Ascending aorta (tissue), 2 donors: ENCODE measurements around the gene ACOT4. TPM values are rescaled to one million over a fixed set of nuclear protein-coding genes. Genes with fewer than 3 reads are reported as not detected.
"Not testable (repeated sequence)": the region's sequence is repeated elsewhere in the genome, so short reads cannot be mapped to it uniquely, and the experiment has no call there.

Experiments used
- DNase-seq, 2 donors: peaks; one replicate each; pipeline ENCODE4 v3.0.0-alpha.2; 2019; ENCODE audit warnings: low spot score in 2 of 2
- H3K27ac ChIP-seq, 2 donors: fragments of 200-600 bp; sonication (generic); one replicate each; pipeline ENCODE4 v1.5.1; 2016 to 2017; ENCODE audit warnings: mild to moderate bottlenecking in 1 of 2
- H3K27me3 ChIP-seq: fragments of 200-600 bp; sonication (generic); one replicate; pipeline ENCODE4 v1.5.1; 2017
- H3K36me3 ChIP-seq, 2 donors: fragments of 200-600 bp; sonication (generic); one replicate each; pipeline ENCODE4 v1.5.1; 2016
- H3K4me1 ChIP-seq, 2 donors: fragments of 200-600 bp; sonication (generic); one replicate each; pipeline ENCODE4 v1.5.1; 2016 to 2017; ENCODE audit warnings: mild to moderate bottlenecking in 1 of 2
- H3K4me3 ChIP-seq, 2 donors: fragments of 200-600 bp; sonication (generic); one replicate each; pipeline ENCODE4 v1.5.1; 2016 to 2017; ENCODE audit warnings: mild to moderate bottlenecking in 1 of 2
- H3K9me3 ChIP-seq, 2 donors: fragments of 200-600 bp; sonication (generic); one replicate each; pipeline ENCODE4 v1.5.1; 2016
- CTCF ChIP-seq, 3 experiments: fragments of 200-600 bp in 2 of 3; fragments of 450-650 bp in 1 of 3; sonication (generic) in 2 of 3; IDR thresholded peaks; one replicate each; pipeline ENCODE4 v1.5.1; 2016 to 2019; ENCODE audit warnings: antibody characterized with exemption in 3 of 3, mild to moderate bottlenecking in 1 of 3, moderate library complexity in 1 of 3
- intact Hi-C: fragments of 100-400 bp; cut with DNase I; formaldehyde crosslinking; loops from one replicate; pipeline ENCODE4 v1.15.1; 2023
- total RNA-seq: library from RNA; depleted of rRNA; stranded (reverse); fragments of >200 nt; gene quantifications from one replicate; pipeline ENCODE4 v1.1.0, GENCODE V29; 2016

ACOT4 gene
- total RNA-seq, 1 donor from 2014 or later: 1.9 TPM

DNA sequence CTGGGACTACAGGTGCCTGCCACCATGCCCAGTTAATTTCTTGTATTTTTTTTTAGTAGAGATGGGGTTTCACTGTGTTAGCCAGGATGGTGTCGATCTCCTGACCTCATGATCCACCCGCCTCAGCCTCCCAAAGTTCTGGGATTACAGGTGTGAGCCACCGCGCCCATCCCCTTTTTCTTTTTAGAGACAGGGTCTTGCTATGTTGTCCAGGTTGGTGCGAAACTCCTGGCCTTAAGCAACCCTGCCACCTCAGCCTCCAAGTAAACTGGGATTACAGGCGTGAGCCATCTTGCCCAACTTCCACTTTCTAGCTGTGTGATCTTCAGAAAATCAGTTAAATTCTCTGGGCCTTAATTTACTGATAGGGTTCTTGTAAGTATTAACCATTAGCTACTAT is 24.7 kb upstream of the ACOT4 start:
- H3K36me3 ChIP-seq, DNase-seq, H3K27me3 ChIP-seq, H3K9me3 ChIP-seq: not testable (repeated sequence)
- H3K4me3 ChIP-seq: peak overlapping the region in 1 of 2 donors; percentile 83
- H3K4me1 ChIP-seq: peaks cover 0 to 26% of the 10 kb centered on the region in 2 donors
- peak overlapping the region in 1 of 2 donors; percentile 91 for H3K27ac ChIP-seq
- intact Hi-C loops: loop anchor here (5.0 kb wide), 1 partner anchor 45 kb away; no protein-coding TSS in a partner anchor

GRCh38 chr14:73567358-73567757 is 24.3 kb upstream of the ACOT4 start:
- Histone ChIP-seq H3K27ac (peak overlapping the region; percentile 91 to 96), H3K4me1 (peaks cover 0 to 26% of the 10 kb centered on the region in 2 donors), H3K4me3 (peak overlapping the region; percentile 80 to 83), H3K36me3 (no peaks in the 10 kb centered on the region), H3K9me3 (peaks cover 0 to 3% of the 10 kb centered on the region in 2 donors), H3K27me3 (no peaks in the 10 kb centered on the region)
- TF ChIP-seq CTCF (IDR thresholded peaks at IDR 0.05): no peak
- no peak for DNase-seq
- intact Hi-C loops: loop anchor here (5.0 kb wide), 1 partner anchor 45 kb away; no protein-coding TSS in a partner anchor

- H3K9me3 ChIP-seq: no peaks in the 10 kb centered on the region
- TF ChIP-seq CTCF (IDR thresholded peaks at IDR 0.05): peak in 1 of 3 experiments; percentile 7
- peaks cover 0 to under 1% of the 10 kb centered on the region in 2 donors for H3K36me3 ChIP-seq
- H3K4me1 ChIP-seq: peaks cover 0 to 26% of the 10 kb centered on the region in 2 donors
- intact Hi-C loops: loop anchor here (5.0 kb wide), 1 partner anchor 46 kb away; no protein-coding TSS in a partner anchor
- no peaks in the 10 kb centered on the region for H3K27me3 ChIP-seq
- peak overlapping the region; percentile 80 to 83 for H3K4me3 ChIP-seq
- peak overlapping the region; percentile 91 to 96 for H3K27ac ChIP-seq
- DNase-seq: no peak
Observed at GRCh38 chr14:73567951-73568885, 23.5 kb upstream of the ACOT4 start.

DNA sequence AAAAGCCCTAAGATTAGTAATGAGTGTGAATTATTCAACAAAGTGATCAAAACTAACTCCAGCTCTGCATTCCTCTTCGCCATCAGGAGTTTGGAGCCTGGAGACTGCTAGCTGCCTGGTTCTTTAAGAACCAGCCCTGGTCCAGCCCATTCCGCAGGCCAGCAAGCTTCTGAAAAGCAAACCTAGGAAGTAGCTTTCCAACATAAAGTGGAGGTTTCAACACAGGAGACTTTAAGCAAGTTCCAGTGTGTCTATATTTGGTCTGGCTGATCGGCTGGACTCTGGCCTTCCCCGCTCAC is 22.8 kb upstream of the ACOT4 start:
- Histone ChIP-seq H3K27ac (peak overlapping the region; percentile 91 to 96), H3K4me1 (peaks cover 0 to 26% of the 10 kb centered on the region in 2 donors), H3K4me3 (peak overlapping the region; percentile 80 to 83)
- DNase-seq, H3K36me3 ChIP-seq, H3K9me3 ChIP-seq, H3K27me3 ChIP-seq: not testable (repeated sequence)
- intact Hi-C loops: loop anchor here (5.0 kb wide), 1 partner anchor 47 kb away; no protein-coding TSS in a partner anchor

DNA sequence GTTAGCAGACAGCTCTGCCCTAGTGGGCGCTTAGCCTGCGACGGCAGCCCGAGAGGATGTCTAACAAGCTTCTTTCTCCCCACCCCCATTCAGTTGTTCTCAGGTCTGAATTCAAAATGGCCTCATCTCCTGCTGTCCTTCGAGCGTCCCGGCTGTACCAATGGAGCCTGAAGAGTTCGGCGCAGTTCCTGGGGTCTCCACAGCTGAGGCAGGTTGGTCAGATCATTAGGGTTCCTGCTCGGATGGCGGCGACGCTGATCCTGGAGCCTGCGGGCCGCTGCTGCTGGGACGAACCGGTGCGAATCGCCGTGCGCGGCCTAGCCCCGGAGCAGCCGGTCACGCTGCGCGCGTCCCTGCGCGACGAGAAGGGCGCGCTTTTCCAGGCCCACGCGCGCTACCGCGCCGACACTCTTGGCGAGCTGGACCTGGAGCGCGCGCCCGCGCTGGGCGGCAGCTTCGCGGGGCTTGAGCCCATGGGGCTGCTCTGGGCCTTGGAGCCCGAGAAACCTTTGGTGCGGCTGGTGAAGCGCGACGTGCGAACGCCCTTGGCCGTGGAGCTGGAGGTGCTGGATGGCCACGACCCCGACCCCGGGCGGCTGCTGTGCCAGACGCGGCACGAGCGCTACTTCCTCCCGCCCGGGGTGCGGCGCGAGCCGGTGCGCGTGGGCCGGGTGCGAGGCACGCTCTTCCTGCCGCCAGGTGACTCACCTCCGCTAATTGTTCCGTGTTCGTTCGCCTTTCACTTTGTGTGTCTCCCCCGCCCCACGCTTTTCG is 22.3 kb upstream of the ACOT4 start, which contains the start of gene ACOT2:
Gene ACOT2 (plus strand): TSS at position 29 of the 774 bp plus-strand sequence. CDS start 28 bp downstream, at position 57.
- intact Hi-C loops: loop anchor here (5.0 kb wide), 1 partner anchor 47 kb away; no protein-coding TSS in a partner anchor
- peaks cover 0 to 26% of the 10 kb centered on the region in 2 donors for H3K4me1 ChIP-seq
- DNase-seq: peak; percentile 54 to 92

More for the DNA sequence above, 22.3 kb upstream of the ACOT4 start, which contains the start of gene ACOT2:
- not testable (repeated sequence) for H3K27me3 ChIP-seq, H3K9me3 ChIP-seq
- peak within 1 kb of the TSS; percentile 91 to 96 for H3K27ac ChIP-seq
- peaks cover 1 to 12% of the 10 kb centered on the region in 2 donors for H3K36me3 ChIP-seq
- peak within 1 kb of the TSS; percentile 80 to 83 for H3K4me3 ChIP-seq
- peak in 1 of 3 experiments; percentile 5 for TF ChIP-seq CTCF (IDR thresholded peaks at IDR 0.05)
